ENCODE measurements around the gene METAP1D. TPM values are rescaled to one million over a fixed set of nuclear protein-coding genes. Genes with fewer than 3 reads are reported as not detected.
A peak's percentile ranks its signal among the peaks of the same experiment; 100 is the strongest.
"Not testable (repeated sequence)": the region's sequence is repeated elsewhere in the genome, so short reads cannot be mapped to it uniquely, and the experiment has no call there.

METAP1D gene
- total RNA-seq, 2 experiments from 2014 or later, result 3.9 to 6.4 TPM

GRCh38 chr2:171966688-171967087 lies 33.1 kb upstream of the METAP1D start:
- DNase-seq (no peak), ATAC-seq (no peak)
- peaks cover 9% of the 10 kb centered on the region for H3K4me1 Mint-ChIP-seq
- no peaks in the 10 kb centered on the region for H3K9me3 Mint-ChIP-seq (ENCODE audit: low read depth)
- no peak overlapping the region for H3K27ac Mint-ChIP-seq
- no peaks in the 10 kb centered on the region for H3K27me3 Mint-ChIP-seq
- CTCF ChIA-PET, result no interaction called here
- H3K36me3 Mint-ChIP-seq, result peaks cover 28% of the 10 kb centered on the region
- no peak overlapping the region for H3K4me3 Mint-ChIP-seq

GRCh38 chr2:171968509-171968908 lies 31.2 kb upstream of the METAP1D start:
- peaks cover 12% of the 10 kb centered on the region for H3K4me1 Mint-ChIP-seq
- CTCF ChIA-PET, result no interaction called here
- no peak for DNase-seq
- no peaks in the 10 kb centered on the region for H3K27me3 Mint-ChIP-seq
- no peak overlapping the region for H3K27ac Mint-ChIP-seq
- H3K9me3 Mint-ChIP-seq (ENCODE audit: low read depth), result no peaks in the 10 kb centered on the region
- peaks cover 33% of the 10 kb centered on the region for H3K36me3 Mint-ChIP-seq
- H3K4me3 Mint-ChIP-seq, result no peak overlapping the region
- no peak for ATAC-seq

- ATAC-seq, result no peak
- Mint-ChIP-seq H3K36me3 (peaks cover 43% of the 10 kb centered on the region), H3K27ac (no peak overlapping the region), H3K27me3 (no peaks in the 10 kb centered on the region), H3K4me1 (peaks cover 5% of the 10 kb centered on the region), H3K9me3 (ENCODE audit: low read depth) (no peaks in the 10 kb centered on the region), H3K4me3 (no peak overlapping the region)
- CTCF ChIA-PET, result no interaction called here
- no peak for DNase-seq
These were observed 27.3 kb upstream of the METAP1D start for GRCh38 chr2:171972329-171972982.

DNA sequence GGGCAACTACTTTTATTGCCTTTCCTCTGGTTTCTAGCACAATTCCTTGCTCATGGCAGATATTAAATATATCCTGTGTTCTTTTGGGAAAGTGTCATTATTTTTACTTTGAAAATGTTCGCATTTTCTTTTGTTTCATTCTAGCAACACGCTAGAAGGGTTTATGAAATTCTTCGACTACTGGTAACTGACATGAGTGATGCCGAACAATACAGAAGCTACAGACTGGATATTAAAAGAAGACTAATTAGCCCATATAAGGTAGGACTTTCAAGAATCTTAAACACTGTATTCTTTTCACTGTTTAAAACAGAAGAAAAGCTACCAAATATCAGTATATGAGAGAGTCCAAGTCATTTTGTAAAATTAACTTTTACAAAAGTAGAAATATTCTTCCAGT lies 20.6 kb upstream of the METAP1D start:
- CTCF ChIA-PET, result interaction anchor here (1.2 kb wide), 1 partner anchor 56 kb away, joined by 3 read pairs; the partner anchor contains the start of gene HAT1
- no peak overlapping the region for H3K4me3 Mint-ChIP-seq
- no peaks in the 10 kb centered on the region for H3K9me3 Mint-ChIP-seq (ENCODE audit: low read depth)
- no peak for DNase-seq
- no peaks in the 10 kb centered on the region for H3K4me1 Mint-ChIP-seq
- H3K36me3 Mint-ChIP-seq, result peaks cover 62% of the 10 kb centered on the region
- H3K27ac Mint-ChIP-seq, result no peak overlapping the region
- no peaks in the 10 kb centered on the region for H3K27me3 Mint-ChIP-seq
- ATAC-seq, result no peak

GRCh38 chr2:171983924-171984323 lies 15.8 kb upstream of the METAP1D start:
- H3K27ac Mint-ChIP-seq; H3K9me3 Mint-ChIP-seq (ENCODE audit: low read depth); ATAC-seq: not testable (repeated sequence)

GRCh38 chr2:171985076-171985475 lies 14.7 kb upstream of the METAP1D start:
- CTCF ChIA-PET, result no interaction called here
- DNase-seq (no peak), ATAC-seq (no peak)
- H3K36me3 Mint-ChIP-seq, result peaks cover 25% of the 10 kb centered on the region
- no peaks in the 10 kb centered on the region for H3K27me3 Mint-ChIP-seq
- no peaks in the 10 kb centered on the region for H3K4me1 Mint-ChIP-seq
- no peak overlapping the region for H3K4me3 Mint-ChIP-seq
- no peak overlapping the region for H3K27ac Mint-ChIP-seq
- H3K9me3 Mint-ChIP-seq (ENCODE audit: low read depth), result no peaks in the 10 kb centered on the region

More at GRCh38 chr2:171983924-171984323, 15.8 kb upstream of the METAP1D start:
- CTCF ChIA-PET, H3K4me1 Mint-ChIP-seq, DNase-seq, H3K27me3 Mint-ChIP-seq, H3K4me3 Mint-ChIP-seq: not testable (repeated sequence)
- H3K36me3 Mint-ChIP-seq, result peaks cover 32% of the 10 kb centered on the region

- no peak overlapping the region for H3K4me3 Mint-ChIP-seq
- CTCF ChIA-PET, result no interaction called here
- H3K27ac Mint-ChIP-seq, result no peak overlapping the region
These were observed 13.0 kb upstream of the METAP1D start for GRCh38 chr2:171986778-171987177.

GRCh38 chr2:171991027-171991426 lies 8.7 kb upstream of the METAP1D start:
- Mint-ChIP-seq H3K27me3 (peaks cover 5% of the 10 kb centered on the region), H3K9me3 (ENCODE audit: low read depth) (no peaks in the 10 kb centered on the region), H3K4me1 (no peaks in the 10 kb centered on the region), H3K4me3 (no peak overlapping the region), H3K27ac (no peak overlapping the region), H3K36me3 (no peaks in the 10 kb centered on the region)
- DNase-seq (no peak), ATAC-seq (no peak)
- CTCF ChIA-PET, result no interaction called here

More at GRCh38 chr2:171986778-171987177, 13.0 kb upstream of the METAP1D start:
- Mint-ChIP-seq H3K4me1 (no peaks in the 10 kb centered on the region), H3K36me3 (peaks cover 23% of the 10 kb centered on the region), H3K27me3 (no peaks in the 10 kb centered on the region), H3K9me3 (ENCODE audit: low read depth) (no peaks in the 10 kb centered on the region)
- ATAC-seq, result no peak
- DNase-seq, result no peak

DNA sequence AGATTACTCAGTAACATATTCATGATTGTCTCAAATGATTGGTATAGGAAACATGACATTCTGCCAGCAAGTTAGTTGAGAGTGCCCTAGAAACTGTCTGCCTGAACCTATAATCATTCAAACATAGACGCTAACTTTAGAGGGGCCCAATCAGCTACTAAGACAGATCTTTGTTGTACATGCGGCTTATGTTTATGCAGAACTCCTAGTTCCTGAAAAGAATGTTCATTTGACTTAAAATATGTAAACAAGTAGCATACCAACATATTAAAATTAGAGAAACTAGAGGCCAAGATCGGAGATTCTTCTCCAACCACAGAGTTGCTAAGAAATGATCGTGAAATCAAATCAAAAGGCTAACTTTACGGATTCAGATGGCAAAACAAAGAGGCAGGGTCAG lies 4.2 kb upstream of the METAP1D start:
- Mint-ChIP-seq H3K4me3 (no peak overlapping the region), H3K36me3 (no peaks in the 10 kb centered on the region), H3K27me3 (peaks cover 17% of the 10 kb centered on the region), H3K27ac (no peak overlapping the region), H3K9me3 (ENCODE audit: low read depth) (no peaks in the 10 kb centered on the region), H3K4me1 (peaks cover 16% of the 10 kb centered on the region)
- DNase-seq, result no peak
- ATAC-seq, result no peak
- CTCF ChIA-PET, result no interaction called here

GRCh38 chr2:171996021-171996420 lies 3.7 kb upstream of the METAP1D start:
- H3K9me3 Mint-ChIP-seq (ENCODE audit: low read depth), result no peaks in the 10 kb centered on the region
- DNase-seq, result no peak
- ATAC-seq, result no peak
- H3K27me3 Mint-ChIP-seq, result peaks cover 17% of the 10 kb centered on the region
- H3K4me3 Mint-ChIP-seq, result no peak overlapping the region
- CTCF ChIA-PET, result no interaction called here
- H3K4me1 Mint-ChIP-seq, result peaks cover 20% of the 10 kb centered on the region
- H3K27ac Mint-ChIP-seq, result no peak overlapping the region
- no peaks in the 10 kb centered on the region for H3K36me3 Mint-ChIP-seq

DNA sequence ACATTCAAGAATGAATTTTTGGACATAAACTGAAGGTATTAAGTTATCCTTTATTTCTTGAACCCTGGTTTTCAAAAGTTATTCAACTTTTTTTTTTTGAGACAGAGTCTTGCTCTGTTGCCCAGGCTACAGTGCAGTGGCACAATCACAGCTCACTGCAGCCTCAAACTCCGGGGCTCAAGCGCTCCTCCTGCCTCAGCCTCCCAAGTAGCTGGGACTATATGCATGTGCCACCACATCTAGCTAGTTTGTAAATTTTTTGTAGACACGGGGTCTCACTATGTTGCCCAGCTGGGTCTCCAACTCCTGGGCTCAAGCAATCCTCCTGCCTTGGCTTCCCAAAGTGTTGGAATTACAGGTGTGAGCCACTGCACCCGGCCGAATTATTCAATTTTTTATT lies 2.7 kb upstream of the METAP1D start:
- DNase-seq; ATAC-seq; H3K4me3 Mint-ChIP-seq; H3K27ac Mint-ChIP-seq; CTCF ChIA-PET; H3K36me3 Mint-ChIP-seq; H3K9me3 Mint-ChIP-seq (ENCODE audit: low read depth): not testable (repeated sequence)
- peaks cover 17% of the 10 kb centered on the region for H3K27me3 Mint-ChIP-seq
- peaks cover 21% of the 10 kb centered on the region for H3K4me1 Mint-ChIP-seq

GRCh38 chr2:171999161-171999560 lies 592 bp upstream of the METAP1D start:
- CTCF ChIA-PET, result interaction anchor here (1.5 kb wide), 1 partner anchor 104 kb away, joined by 4 read pairs; the partner anchor contains the start of gene DLX2
- peak; percentile 1 for ATAC-seq
- Mint-ChIP-seq H3K27ac (peak overlapping the region; percentile 63), H3K36me3 (no peaks in the 10 kb centered on the region), H3K9me3 (ENCODE audit: low read depth) (no peaks in the 10 kb centered on the region), H3K4me1 (peaks cover 25% of the 10 kb centered on the region), H3K27me3 (peaks cover 16% of the 10 kb centered on the region), H3K4me3 (peak overlapping the region; percentile 88)
- DNase-seq, result no peak

- DNase-seq (no peak), ATAC-seq (no peak)
- CTCF ChIA-PET, result interaction anchor here (1.0 to 1.5 kb wide), 2 partner anchors 102 to 107 kb away, joined by 3 to 4 read pairs; partner anchors contain the start of genes DLX2 and SLC25A12
- H3K4me1 Mint-ChIP-seq, result peaks cover 28% of the 10 kb centered on the region
- H3K27me3 Mint-ChIP-seq, result peaks cover 13% of the 10 kb centered on the region
- H3K9me3 Mint-ChIP-seq (ENCODE audit: low read depth), result no peaks in the 10 kb centered on the region
- peak overlapping the region; percentile 88 for H3K4me3 Mint-ChIP-seq
- no peaks in the 10 kb centered on the region for H3K36me3 Mint-ChIP-seq
- peak overlapping the region; percentile 91 for H3K27ac Mint-ChIP-seq
These were observed 1.1 kb downstream of the METAP1D start for GRCh38 chr2:172000696-172001361.

DNA sequence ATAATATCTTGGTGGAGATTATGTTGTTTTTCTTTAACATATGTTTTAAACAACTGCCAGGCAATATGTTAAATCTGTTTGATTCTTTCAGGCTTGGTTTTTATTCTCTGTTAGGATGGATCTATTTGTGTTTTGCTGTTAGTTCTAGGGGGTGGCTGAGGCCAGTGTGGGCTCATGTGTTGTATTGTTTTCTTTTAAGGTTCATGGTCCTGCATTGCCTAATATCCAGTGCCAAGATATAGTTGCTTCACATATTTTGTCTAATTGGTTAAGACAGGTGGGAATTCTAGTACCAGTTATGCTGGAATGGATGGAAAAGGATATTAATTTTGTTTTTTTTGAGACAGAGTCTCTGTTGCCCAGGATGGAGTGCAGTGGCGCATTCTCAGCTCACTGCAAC lies 7.6 kb downstream of the METAP1D start:
- CTCF ChIA-PET, result interaction anchor here (1.1 kb wide), 1 partner anchor 13 kb away, joined by 3 read pairs; no protein-coding TSS in a partner anchor
- Mint-ChIP-seq H3K27ac (no peak overlapping the region), H3K4me3 (no peak overlapping the region), H3K9me3 (ENCODE audit: low read depth) (peaks cover 3% of the 10 kb centered on the region), H3K4me1 (peaks cover 27% of the 10 kb centered on the region), H3K36me3 (peaks cover 14% of the 10 kb centered on the region), H3K27me3 (no peaks in the 10 kb centered on the region)
- no peak for DNase-seq
- no peak for ATAC-seq
